D721Med (cell line): ENCODE results near the gene ERLIN1.

Source experiments
- DNase-seq: peaks from one replicate; pipeline ENCODE4 v3.0.0; 2011; ENCODE audit warnings: low spot score; ENCODE audit not compliant: insufficient read length
- FAIRE-seq: peaks from 2 replicates; lab custom pipeline; 2011; peaks lifted over from hg19 to GRCh38; lab: Jason Lieb, UNC
- CTCF ChIP-seq: IDR thresholded peaks from 2 replicates; pipeline ENCODE4 v1.5.1; 2012; ENCODE audit warnings: mild to moderate bottlenecking, control low read depth; ENCODE audit not compliant: insufficient read depth; ENCODE audit errors: missing control alignments

Gene ERLIN1

GRCh38 chr10:100162696-100163095 is 23.1 kb downstream of the ERLIN1 start:
- FAIRE-seq (peak; percentile 44), DNase-seq (no peak)
- no peak for TF ChIP-seq CTCF

GRCh38 chr10:100158044-100158805 is 27.6 kb downstream of the ERLIN1 start:
- no peak for TF ChIP-seq CTCF
- FAIRE-seq, result no peak
- no peak for DNase-seq

- FAIRE-seq (no peak), DNase-seq (no peak)
- no peak for TF ChIP-seq CTCF
Observed at GRCh38 chr10:100157156-100157555, 28.7 kb downstream of the ERLIN1 start.

GRCh38 chr10:100155936-100156335 is 29.9 kb downstream of the ERLIN1 start:
- TF ChIP-seq CTCF, result no peak
- DNase-seq (no peak), FAIRE-seq (no peak)

GRCh38 chr10:100154666-100155065 is 31.2 kb downstream of the ERLIN1 start:
- no peak for DNase-seq
- no peak for TF ChIP-seq CTCF
- no peak for FAIRE-seq

GRCh38 chr10:100153239-100153825 is 32.5 kb downstream of the ERLIN1 start:
- DNase-seq, result no peak
- no peak for FAIRE-seq
- no peak for TF ChIP-seq CTCF

- no peak for TF ChIP-seq CTCF
- no peak for FAIRE-seq
- DNase-seq, result no peak
Observed at GRCh38 chr10:100151723-100152300, 34.0 kb downstream of the ERLIN1 start.
